NT2/D1 (cell line): ENCODE data around the gene KLHL26.

ENCODE experiments used
- SUZ12 ChIP-seq: IDR thresholded peaks from 2 replicates; pipeline ENCODE4 v1.6.1; 2011; ENCODE audit not compliant: insufficient read length, insufficient read depth; ENCODE audit errors: extremely low read depth
- YY1 ChIP-seq: IDR thresholded peaks from 2 replicates; pipeline ENCODE4 v1.6.1; 2011; ENCODE audit not compliant: insufficient read length, insufficient read depth
- ZNF274 ChIP-seq: IDR thresholded peaks from 2 replicates; pipeline ENCODE4 v1.6.1; 2011; ENCODE audit warnings: mild to moderate bottlenecking, low read depth, low read length

DNA sequence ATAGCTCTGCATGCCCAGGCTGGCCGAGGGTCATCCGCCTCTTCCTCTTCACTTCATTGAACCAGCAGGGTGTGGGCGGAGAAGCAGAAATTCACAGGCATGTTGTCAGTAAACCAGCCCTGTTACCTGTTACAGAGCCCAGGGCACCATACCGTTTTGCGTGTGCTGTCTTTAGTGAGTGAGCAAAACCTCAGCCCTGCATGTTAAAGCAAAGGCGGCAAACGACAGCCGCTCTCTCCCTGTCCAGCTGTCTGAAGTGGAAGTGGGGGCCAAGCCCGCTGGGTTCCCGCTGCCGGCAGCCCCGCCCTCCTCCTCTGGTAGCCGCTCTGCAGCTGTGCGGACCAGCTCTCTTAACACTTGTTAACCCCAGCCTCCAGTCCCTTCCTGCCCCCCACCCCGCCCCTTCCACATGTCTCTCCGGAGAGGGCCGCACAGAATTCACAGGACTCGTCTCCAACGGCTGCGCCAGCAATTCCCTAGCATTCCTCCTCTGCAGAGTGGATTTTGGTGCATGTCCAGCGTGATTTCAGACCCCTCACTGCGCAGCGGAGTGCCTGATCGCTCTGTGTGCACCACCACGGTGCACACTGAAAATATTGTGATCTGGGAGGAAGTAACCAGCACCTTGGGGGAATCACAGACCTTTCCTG is 12.7 kb downstream of the KLHL26 start:
- TF ChIP-seq ZNF274 (no peak), YY1 (no peak), SUZ12 (no peak)
